Lower leg skin (tissue), 3 donors: ENCODE measurements around the gene NANS.

ENCODE experiments used
- POLR2A ChIP-seq, 2 donors: fragments of 450-650 bp; IDR thresholded peaks; one replicate each; pipeline ENCODE4 v1.6.1; 2016 to 2017; ENCODE audit warnings: antibody characterized with exemption in 2 of 2, mild to moderate bottlenecking in 1 of 2, moderate library complexity in 1 of 2
- TF ChIP-seq, protein P1 (sequence below), 3 donors: fragments of 450-650 bp; IDR thresholded peaks; one replicate each; pipeline ENCODE4 v1.5.1; 2016; ENCODE audit warnings: antibody characterized with exemption in 3 of 3, mild to moderate bottlenecking in 3 of 3, moderate library complexity in 2 of 3

DNA sequence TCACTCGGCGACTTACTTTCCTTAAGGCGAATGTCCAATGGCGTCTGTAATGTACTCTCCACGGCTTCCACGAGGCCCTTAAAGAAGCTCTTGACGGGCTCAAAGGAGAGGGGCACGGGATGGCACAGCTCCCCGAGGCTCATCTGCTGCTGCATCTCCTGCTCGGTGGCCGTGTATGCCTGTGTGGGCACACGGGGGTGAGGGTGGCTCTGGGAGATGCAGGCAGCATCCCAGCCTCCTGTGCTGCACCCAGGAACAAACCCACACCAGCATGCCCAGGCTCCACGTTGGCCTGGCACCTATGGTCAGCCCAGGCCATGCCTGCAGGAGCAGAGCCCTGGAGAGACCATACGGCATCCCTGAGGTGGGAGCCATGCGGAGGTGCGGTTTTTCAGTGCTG is 38.3 kb downstream of the NANS start:
- TF ChIP-seq, protein P1, sequence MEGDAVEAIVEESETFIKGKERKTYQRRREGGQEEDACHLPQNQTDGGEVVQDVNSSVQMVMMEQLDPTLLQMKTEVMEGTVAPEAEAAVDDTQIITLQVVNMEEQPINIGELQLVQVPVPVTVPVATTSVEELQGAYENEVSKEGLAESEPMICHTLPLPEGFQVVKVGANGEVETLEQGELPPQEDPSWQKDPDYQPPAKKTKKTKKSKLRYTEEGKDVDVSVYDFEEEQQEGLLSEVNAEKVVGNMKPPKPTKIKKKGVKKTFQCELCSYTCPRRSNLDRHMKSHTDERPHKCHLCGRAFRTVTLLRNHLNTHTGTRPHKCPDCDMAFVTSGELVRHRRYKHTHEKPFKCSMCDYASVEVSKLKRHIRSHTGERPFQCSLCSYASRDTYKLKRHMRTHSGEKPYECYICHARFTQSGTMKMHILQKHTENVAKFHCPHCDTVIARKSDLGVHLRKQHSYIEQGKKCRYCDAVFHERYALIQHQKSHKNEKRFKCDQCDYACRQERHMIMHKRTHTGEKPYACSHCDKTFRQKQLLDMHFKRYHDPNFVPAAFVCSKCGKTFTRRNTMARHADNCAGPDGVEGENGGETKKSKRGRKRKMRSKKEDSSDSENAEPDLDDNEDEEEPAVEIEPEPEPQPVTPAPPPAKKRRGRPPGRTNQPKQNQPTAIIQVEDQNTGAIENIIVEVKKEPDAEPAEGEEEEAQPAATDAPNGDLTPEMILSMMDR (IDR thresholded peaks at IDR 0.05), result no peak
- no peak for TF ChIP-seq POLR2A (IDR thresholded peaks at IDR 0.05)
